Mucosa of descending colon (tissue), 3 donors: ENCODE measurements around the gene GSTM3. TPM values are rescaled to one million over a fixed set of nuclear protein-coding genes. Genes with fewer than 3 reads are reported as not detected.
"Not testable (repeated sequence)": the region's sequence is repeated elsewhere in the genome, so short reads cannot be mapped to it uniquely, and the experiment has no call there.

Source experiments
- ATAC-seq: fragments of 200-7000 bp; cut with Tn5 transposase; one replicate; pipeline ENCODE4 v1.9.1; 2020; ENCODE audit warnings: mild to moderate bottlenecking, moderate library complexity
- DNase-seq, 3 donors: peaks; one replicate each; pipeline ENCODE4 v3.0.0-alpha.2; 2020
- H3K36me3 ChIP-seq: fragments of 200-600 bp; one replicate; pipeline ENCODE4 v1.8.0; 2021; ENCODE audit warnings: low read depth, mild to moderate bottlenecking
- H3K4me1 ChIP-seq: fragments of 200-600 bp; one replicate; pipeline ENCODE4 v1.8.0; 2021; ENCODE audit warnings: low read depth, mild to moderate bottlenecking
- H3K4me3 ChIP-seq: fragments of 200-600 bp; one replicate; pipeline ENCODE4 v1.8.0; 2021; ENCODE audit warnings: mild to moderate bottlenecking
- H3K9me3 ChIP-seq: fragments of 200-600 bp; one replicate; pipeline ENCODE4 v1.8.0; 2021; ENCODE audit warnings: mild to moderate bottlenecking
- intact Hi-C, 2 donors: fragments of 100-400 bp; cut with DNase I in 1 of 2; cut with micrococcal nuclease in 1 of 2; formaldehyde crosslinking; loops; one replicate each; pipeline versions ENCODE4 v1.11.0 to v1.11.1; 2022; cut with DNase I, micrococcal nuclease
- total RNA-seq, 3 donors: library from RNA; stranded (reverse); fragmentation: NEBNext Ultra II Directional in 2 of 3; extraction: Animal tissue kit (Norgen Biotek cat#: 25700) in 2 of 3; gene quantifications; one replicate each; pipeline versions ENCODE4 v1.2.1 to v1.2.4, GENCODE V29; 2021 to 2023
- TF ChIP-seq, protein P1 (sequence below): fragments of 200-600 bp; IDR thresholded peaks from one replicate; pipeline ENCODE4 v1.8.0; 2022; ENCODE audit warnings: antibody characterized with exemption, mild to moderate bottlenecking
- donor health status: DM: no; HTN: no; CAD: no; lungs with moderate emphysema.
- donor health status: DM: no; HTN: no; CAD: no.
- donor health status: DM: no; HTN: yes; CAD: no.

GSTM3 gene
- total RNA-seq, 3 donors from 2014 or later: 4.9 to 84.8 (median 12.4) TPM

DNA sequence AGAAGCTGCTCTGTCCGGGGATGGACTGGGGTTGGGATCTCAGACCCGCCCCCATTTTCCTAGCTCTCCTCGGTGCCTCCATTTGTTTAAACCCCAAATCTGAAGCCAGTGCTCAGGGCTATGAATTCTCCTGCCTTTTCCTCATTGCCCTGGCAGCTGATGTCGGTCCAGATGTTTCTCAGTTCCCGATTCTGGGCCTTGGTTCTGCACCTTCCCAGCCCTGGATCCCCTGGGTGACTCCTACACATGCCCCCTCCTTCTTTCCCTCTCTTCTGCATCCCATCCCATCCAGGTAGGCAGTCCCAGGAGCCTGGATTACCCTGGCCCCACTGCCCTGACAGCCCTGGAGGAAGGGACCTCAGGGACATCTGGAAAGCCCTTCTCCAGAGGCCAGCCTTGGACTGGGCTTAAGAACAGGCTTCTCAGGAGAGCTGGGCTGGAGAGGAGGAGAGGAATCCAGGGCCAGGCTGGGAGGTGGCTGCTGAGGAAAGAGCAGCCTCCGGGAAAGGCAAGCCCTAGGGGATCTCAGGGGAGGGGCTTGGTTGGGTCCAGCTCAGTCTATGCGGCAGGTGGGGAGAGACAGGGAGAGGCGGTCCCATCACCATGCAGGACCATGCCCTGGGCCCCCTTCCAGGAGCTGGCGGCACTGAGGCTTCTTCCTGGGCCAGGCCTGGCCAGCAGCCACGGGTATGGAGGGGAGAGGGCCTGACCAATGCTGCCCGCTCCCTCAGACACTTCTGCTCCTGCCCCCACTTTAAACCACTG, 29.7 kb upstream of the GSTM3 start:
- ATAC-seq (no peak), DNase-seq (peak; percentile 2 to 46 (median 26))
- Histone ChIP-seq H3K36me3 (no peaks in the 10 kb centered on the region), H3K4me1 (peaks cover 15% of the 10 kb centered on the region), H3K4me3 (no peak overlapping the region), H3K9me3 (no peaks in the 10 kb centered on the region)
- intact Hi-C loops: loop anchor here (5.0 kb wide), 1 partner anchor 128 kb away; no protein-coding TSS in a partner anchor
- TF ChIP-seq, protein P1, sequence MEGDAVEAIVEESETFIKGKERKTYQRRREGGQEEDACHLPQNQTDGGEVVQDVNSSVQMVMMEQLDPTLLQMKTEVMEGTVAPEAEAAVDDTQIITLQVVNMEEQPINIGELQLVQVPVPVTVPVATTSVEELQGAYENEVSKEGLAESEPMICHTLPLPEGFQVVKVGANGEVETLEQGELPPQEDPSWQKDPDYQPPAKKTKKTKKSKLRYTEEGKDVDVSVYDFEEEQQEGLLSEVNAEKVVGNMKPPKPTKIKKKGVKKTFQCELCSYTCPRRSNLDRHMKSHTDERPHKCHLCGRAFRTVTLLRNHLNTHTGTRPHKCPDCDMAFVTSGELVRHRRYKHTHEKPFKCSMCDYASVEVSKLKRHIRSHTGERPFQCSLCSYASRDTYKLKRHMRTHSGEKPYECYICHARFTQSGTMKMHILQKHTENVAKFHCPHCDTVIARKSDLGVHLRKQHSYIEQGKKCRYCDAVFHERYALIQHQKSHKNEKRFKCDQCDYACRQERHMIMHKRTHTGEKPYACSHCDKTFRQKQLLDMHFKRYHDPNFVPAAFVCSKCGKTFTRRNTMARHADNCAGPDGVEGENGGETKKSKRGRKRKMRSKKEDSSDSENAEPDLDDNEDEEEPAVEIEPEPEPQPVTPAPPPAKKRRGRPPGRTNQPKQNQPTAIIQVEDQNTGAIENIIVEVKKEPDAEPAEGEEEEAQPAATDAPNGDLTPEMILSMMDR: no peak

DNA sequence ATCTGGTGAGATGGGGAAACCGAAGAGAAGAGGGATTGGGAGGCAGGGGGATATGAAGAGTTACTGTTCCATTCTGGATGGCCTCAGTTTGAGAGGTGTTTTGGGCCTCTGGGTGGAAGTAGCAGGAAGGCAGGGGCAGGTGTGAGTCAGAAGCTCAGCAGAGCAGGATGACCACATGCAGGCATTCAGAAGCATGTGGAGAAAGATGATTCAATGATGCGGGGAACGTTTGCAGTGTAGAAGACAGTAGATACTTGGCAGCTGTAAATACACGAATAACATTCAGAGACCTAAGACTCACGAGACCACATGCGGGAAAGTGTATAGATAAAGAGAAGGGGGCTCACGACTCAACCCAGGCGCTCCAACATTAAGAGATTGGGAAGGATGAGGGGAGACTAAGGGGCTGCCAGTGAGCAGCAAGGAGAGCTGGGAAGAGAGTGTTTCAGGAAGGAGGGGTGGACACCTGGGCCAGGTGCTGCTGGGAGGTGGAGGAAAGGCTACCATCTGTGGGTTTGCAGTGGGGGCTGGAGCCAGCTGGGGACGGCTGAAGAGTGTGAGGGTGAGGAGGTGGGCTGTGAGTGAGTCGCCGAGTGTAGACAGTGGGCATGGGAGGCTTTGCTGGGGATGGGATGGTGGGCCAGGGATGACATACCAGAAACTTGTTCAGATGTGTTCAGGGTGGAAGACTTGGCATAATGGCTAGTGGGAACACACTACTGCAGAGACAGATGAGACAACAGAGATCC, 28.7 kb upstream of the GSTM3 start:
- DNase-seq: peak in 2 of 3 donors; percentile 1 to 17
- H3K4me1 ChIP-seq: peaks cover 24% of the 10 kb centered on the region
- no peak overlapping the region for H3K4me3 ChIP-seq
- H3K36me3 ChIP-seq: no peaks in the 10 kb centered on the region
- H3K9me3 ChIP-seq: no peaks in the 10 kb centered on the region
- intact Hi-C loops: loop anchor here (5.0 to 10.0 kb wide), 2 partner anchors 127 to 225 kb away; partner anchors contain the start of gene GNAI3 (in 1 of the 2)
- TF ChIP-seq, protein P1: no peak
- ATAC-seq: no peak

DNA sequence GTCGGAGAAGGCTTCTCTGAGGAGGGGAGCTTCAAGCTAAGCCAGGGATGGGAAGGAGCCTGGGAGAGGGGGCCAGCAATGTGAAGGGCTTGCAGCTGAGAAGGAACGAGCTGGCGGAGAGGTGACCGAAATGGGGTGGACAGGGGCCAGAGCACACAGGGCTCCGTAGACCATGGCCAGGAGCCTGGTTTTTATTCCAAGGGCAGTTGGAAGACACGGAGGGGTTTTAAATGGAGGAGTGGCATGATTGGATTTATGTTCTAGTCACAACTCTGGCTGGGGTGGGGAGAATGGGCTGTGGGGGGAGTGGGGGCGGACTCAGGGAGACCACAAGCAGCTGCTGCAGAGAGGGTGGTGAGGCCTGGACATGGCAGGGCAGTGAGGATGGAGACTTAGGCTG, 28.0 kb upstream of the GSTM3 start:
- TF ChIP-seq, protein P1: no peak
- DNase-seq (peak in 2 of 3 donors; percentile 1 to 27), ATAC-seq (no peak)
- Histone ChIP-seq H3K4me1 (peaks cover 25% of the 10 kb centered on the region), H3K9me3 (no peaks in the 10 kb centered on the region), H3K36me3 (no peaks in the 10 kb centered on the region), H3K4me3 (no peak overlapping the region)
- intact Hi-C loops: loop anchor here in 1 of 2 donors (10.0 kb wide), 1 partner anchor 224 kb away; the partner anchor contains the start of gene GNAI3

DNA sequence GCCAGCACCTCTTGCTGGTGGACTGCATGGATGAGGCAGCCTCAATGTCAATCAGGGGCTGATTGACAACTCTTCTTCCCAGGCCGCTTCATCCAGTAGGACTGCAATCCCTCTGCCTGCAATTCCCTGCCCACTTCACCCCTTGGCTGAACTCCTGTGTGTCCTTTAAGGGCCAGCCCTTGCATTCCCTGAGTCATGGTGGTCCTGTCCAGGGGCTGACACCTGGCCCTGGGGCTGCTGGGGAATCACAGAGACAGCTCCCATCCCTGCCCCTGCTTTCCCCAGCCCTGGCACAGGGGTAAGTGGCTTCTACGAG, 27.5 kb upstream of the GSTM3 start:
- no peak for ATAC-seq
- peaks cover 25% of the 10 kb centered on the region for H3K4me1 ChIP-seq

DNA sequence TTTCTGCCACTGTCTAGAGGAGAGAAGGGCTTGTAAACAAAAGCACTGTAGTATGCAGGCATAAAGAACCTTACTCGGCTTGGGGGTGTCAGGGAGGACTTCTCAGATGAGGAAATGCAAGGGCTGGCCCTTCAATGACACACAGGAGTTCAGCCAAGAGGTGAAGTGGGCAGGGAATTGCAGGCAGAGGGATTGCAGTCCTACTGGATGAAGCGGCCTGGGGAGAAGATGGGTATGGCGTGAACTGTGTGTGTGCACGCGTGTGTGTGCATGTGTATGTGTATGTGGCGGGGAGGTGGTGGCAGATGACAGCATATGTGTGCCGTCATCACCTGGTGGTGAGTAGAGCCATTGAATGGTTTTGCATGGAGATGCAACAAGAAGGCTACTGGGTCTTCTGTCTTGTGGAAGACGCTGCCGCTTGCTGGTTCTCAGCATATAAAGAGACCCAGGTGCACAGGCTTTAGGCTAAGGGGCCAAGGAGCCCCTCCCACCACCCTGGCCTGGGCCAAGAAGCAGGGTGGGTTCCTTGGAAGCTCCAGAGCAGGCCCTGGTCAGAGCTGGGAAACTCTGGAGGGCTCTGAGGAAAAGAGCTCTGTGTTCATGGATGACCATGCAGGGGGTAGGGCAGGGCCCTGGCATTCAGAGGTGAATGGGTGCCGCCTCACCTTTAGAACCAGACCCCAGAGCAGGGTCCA, 26.9 kb upstream of the GSTM3 start:
- TF ChIP-seq, protein P1: no peak
- Histone ChIP-seq H3K4me1 (peaks cover 25% of the 10 kb centered on the region), H3K36me3 (no peaks in the 10 kb centered on the region), H3K4me3 (no peak overlapping the region), H3K9me3 (no peaks in the 10 kb centered on the region)
- DNase-seq: peak; percentile 4 to 26 (median 26)
- ATAC-seq: no peak
- intact Hi-C loops: loop anchor here in 1 of 2 donors (10.0 kb wide), 1 partner anchor 223 kb away; the partner anchor contains the start of gene GNAI3

More for the DNA sequence above, 27.5 kb upstream of the GSTM3 start:
- DNase-seq: peak in 1 of 3 donors; percentile 20
- H3K9me3 ChIP-seq: no peaks in the 10 kb centered on the region
- intact Hi-C loops: loop anchor here in 1 of 2 donors (10.0 kb wide), 1 partner anchor 223 kb away; the partner anchor contains the start of gene GNAI3
- H3K36me3 ChIP-seq: no peaks in the 10 kb centered on the region
- TF ChIP-seq, protein P1: no peak
- H3K4me3 ChIP-seq: no peak overlapping the region

DNA sequence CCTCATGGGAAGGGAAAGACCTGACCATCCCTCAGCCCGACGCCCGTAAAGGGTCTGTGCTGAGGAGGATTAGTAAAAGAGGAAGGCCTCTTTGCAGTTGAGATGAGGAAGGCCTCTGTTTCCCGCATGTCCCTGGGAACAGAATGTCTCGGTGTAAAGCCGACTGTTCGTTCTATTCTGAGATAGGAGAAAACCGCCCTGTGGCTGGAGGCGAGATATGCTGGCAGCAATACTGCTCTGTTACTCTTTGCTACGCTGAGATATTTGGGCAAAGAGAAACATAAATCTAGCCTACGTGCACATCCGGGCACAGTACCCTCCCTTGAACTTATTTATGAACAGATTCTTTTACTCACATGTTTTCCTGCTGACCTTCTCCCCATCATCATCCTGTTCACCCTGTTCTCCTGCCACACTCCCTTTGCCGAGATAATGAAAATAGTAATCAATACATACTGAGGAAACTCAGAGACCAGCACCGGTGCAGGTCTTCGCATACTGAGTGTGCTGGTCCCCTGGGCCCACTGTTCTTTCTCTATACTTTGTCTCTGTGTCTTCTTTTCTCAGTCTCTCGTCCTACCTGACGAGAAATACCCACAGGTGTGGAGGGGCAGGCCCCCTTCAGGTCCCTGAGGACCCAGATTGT, 26.3 kb upstream of the GSTM3 start:
- H3K36me3 ChIP-seq, H3K4me3 ChIP-seq, ATAC-seq, H3K9me3 ChIP-seq: not testable (repeated sequence)
- intact Hi-C loops: loop anchor here in 1 of 2 donors (10.0 kb wide), 1 partner anchor 222 kb away; the partner anchor contains the start of gene GNAI3
- H3K4me1 ChIP-seq: peaks cover 28% of the 10 kb centered on the region
- peak in 2 of 3 donors; percentile 4 to 8 for DNase-seq
